ENCODE results near the gene FRA10AC1.
"Not testable (repeated sequence)": the region's sequence is repeated elsewhere in the genome, so short reads cannot be mapped to it uniquely, and the experiment has no call there.

Gene FRA10AC1

GRCh38 chr10:93703841-93704240 lies 1.4 kb upstream of the FRA10AC1 start:
- no peak for DNase-seq (ENCODE audit: low read depth in 1 of 2, low spot score in 1 of 2)

- DNase-seq (ENCODE audit: low read depth in 1 of 2, low spot score in 1 of 2), result no peak
Observed at GRCh38 chr10:93703066-93703465, 674 bp upstream of the FRA10AC1 start.

DNA sequence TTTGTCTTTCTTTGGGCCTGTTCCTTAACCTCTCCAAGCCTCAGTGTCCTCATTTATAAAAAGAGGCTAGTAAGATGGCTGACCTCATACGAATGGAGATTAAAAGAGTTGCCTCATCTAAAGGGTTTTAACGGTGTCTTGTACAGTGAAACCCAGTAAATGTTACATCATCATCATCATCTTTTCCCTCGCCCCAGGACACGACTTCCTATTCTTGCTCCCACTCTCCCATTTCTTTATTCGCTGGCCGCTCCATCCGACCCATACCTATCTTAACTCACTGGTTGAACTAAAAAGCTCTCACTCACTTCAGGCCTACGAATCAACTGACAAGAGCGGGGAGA lies 554 bp downstream of the FRA10AC1 start:
- DNase-seq (ENCODE audit: low read depth in 1 of 2, low spot score in 1 of 2), result no peak

- DNase-seq (ENCODE audit: low read depth in 1 of 2, low spot score in 1 of 2), result no peak
Observed at GRCh38 chr10:93697207-93697606, 5.2 kb downstream of the FRA10AC1 start.

DNA sequence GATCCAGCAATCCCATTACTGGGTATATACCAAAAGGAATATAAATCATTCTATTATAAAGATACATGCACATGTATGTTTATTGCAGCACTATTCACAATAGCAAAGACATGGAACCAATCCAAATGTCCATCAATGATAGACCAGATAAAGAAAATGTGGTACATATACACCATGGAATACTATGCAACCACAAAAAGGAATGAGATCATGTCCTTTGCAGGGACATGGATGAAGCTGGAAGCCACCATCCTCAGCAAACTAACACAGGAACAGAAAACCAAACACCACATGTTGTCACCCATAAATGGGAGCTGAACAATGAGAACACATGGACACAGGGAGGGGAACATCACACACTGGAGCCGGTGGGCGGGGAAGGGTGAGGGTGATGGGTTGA lies 5.8 kb downstream of the FRA10AC1 start:
- not testable (repeated sequence) for DNase-seq (ENCODE audit: low read depth in 1 of 2, low spot score in 1 of 2)

GRCh38 chr10:93695740-93696139 lies 6.7 kb downstream of the FRA10AC1 start:
- no peak for DNase-seq (ENCODE audit: low read depth in 1 of 2, low spot score in 1 of 2)

DNA sequence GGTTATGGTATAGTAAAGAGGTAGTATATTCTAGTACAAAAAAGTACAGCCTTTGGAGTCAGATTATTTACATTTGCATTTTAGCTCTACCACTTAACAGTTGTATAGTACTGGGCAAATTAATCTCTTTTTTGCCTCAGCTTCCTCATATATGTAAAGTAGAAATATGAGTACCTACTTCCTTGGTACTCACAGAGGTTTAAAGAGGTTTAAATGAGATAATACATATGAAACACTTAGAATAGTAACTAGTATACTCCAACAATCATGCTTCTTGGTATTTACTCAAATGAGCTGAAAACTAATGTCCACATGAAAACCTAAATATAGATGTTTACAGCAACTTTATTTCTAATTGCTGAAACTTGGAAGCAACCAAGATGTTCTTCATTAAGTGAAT lies 14.7 kb downstream of the FRA10AC1 start:
- no peak for DNase-seq (ENCODE audit: low read depth in 1 of 2, low spot score in 1 of 2)

DNA sequence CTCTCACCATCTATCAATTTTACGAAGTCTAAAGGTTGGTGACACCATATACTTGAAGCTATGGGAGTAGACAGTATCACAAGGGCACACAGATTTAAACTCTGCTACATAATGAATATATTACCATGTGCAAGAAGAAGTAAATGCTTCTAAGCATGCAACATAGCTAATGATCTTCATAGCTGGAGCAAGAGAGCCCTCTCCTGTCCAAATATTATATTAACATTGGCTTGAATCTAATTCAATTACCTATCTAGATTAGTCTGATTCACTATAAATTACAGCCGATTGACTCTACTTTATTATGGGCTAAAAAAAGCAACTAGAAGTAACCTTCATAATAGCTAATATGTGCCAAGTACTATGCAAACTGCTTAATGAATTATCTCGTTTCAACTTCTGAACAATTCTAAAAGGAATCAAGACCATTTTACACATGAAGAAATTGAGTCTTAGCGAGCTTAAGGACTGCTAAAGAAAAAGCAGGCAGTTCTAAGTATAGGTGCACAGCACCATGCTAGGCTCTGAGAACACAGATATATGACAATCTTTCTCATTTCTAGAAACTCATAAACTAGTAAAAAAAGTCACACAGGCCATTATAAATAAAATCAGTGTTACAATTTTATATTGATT lies 21.9 kb downstream of the FRA10AC1 start:
- no peak for DNase-seq (ENCODE audit: low read depth in 1 of 2, low spot score in 1 of 2)

GRCh38 chr10:93678805-93679587 lies 23.4 kb downstream of the FRA10AC1 start:
- DNase-seq (ENCODE audit: low read depth in 1 of 2, low spot score in 1 of 2), result no peak

- no peak for DNase-seq (ENCODE audit: low read depth in 1 of 2, low spot score in 1 of 2)
Observed at GRCh38 chr10:93678386-93678785, 24.0 kb downstream of the FRA10AC1 start.

- DNase-seq (ENCODE audit: low read depth in 1 of 2, low spot score in 1 of 2), result no peak
Observed at GRCh38 chr10:93673791-93674190, 28.6 kb downstream of the FRA10AC1 start.

DNA sequence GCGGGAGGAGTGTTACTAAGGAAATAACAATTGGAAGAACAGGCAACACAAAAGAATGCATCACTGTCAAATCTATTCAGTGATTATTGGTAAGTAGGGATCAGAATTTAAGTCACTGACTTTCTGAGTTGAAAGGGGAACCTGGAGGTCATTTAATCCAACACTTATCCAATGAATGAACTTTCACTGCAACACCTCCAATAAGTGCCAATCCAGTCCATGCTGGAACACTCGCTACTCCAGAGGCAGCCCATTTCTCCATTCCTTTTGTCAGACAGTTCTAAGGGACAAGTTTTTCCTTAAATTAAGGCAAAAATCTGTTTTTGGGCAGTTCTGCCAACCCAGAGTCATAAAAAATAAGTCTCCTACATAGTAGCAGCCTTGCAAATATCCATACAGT lies 29.5 kb downstream of the FRA10AC1 start:
- no peak for DNase-seq (ENCODE audit: low read depth in 1 of 2, low spot score in 1 of 2)

DNA sequence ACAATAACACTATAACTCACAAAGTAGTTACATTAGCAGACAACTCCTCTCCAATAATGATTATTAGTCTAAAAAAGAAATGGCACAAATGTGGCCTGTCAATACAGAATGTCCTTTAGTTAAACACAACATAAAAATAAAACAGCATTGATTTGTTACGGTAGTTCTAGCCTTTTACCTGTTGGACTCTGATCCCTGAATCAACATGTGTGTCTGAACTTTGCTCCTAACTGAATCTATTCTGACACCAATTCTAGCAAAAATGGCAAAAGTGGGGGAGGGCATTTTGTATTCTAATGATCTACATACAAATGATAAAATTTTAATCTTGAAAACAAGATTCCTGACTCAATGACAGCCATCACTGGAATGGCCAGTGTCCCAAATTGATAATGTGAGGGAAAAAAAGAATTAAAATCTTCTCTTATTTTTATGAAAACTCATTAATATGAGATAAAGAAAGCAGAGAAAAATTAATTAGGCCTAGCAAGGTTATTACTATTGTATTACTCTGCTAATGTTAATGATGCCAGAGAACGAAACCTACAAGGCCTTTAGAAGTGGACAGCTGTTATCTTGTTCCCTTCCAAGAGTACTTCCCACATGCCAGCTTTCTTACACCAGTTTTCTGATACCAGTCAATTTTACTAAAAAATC lies 30.2 kb downstream of the FRA10AC1 start:
- DNase-seq (ENCODE audit: low read depth in 1 of 2, low spot score in 1 of 2), result no peak

- DNase-seq (ENCODE audit: low read depth in 1 of 2, low spot score in 1 of 2), result no peak
Observed at GRCh38 chr10:93671042-93671441, 31.4 kb downstream of the FRA10AC1 start.

DNA sequence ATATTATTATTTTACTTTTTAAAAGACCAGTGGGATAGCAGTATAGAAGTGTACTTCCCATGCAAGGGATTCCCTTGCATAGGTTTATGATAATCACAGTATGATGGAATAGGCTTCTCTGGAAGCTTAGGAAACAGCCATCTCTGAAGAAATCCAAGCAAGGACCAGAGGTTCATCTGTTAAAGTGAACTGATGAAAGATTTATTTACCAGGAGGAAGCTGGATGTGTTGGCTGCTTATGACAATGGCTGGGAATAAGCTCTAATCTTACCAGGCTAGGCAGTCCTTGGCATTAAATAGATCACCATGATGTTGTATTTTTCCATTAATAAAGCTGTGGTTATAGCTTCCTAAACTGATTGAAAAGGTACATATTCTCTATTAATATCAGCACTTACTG lies 32.0 kb downstream of the FRA10AC1 start:
- no peak for DNase-seq (ENCODE audit: low read depth in 1 of 2, low spot score in 1 of 2)

DNA sequence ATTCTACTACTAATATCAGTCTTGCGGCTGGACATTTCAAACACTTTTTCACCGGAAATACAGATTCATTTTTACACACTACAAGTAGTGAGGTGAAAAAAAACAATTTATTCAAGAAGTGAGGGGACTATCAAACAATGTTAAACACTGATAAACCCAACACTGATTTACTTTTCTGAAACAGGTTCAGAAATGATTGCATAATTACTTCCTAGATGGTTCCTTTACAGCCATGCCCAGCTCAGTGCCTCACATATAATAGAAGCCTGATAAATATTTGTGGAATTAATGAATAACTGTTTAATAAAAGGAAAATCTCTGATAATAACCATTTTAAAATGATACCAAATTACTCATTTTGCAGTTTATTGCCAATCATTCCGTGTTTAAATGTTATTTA lies 34.6 kb downstream of the FRA10AC1 start:
- no peak for DNase-seq (ENCODE audit: low read depth in 1 of 2, low spot score in 1 of 2)

DNA sequence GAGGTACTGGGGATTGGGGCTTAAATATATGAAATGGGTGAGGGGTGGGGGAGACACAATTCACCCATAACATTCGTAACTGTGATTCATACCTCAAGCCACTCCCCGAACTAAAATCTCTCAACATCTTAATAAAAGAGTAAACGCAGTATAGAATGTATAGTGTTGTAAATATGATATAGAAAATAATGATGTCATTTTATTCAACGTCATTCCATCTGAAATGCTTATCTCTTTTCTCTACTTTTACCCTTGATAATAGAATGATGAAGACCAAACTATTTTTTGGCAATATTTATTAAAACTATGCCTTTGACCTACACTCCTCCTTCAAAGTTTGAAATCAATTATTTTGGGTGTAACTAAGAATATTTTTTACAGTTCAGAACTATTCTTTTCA lies 36.4 kb downstream of the FRA10AC1 start:
- DNase-seq (ENCODE audit: low read depth in 1 of 2, low spot score in 1 of 2), result no peak

- DNase-seq (ENCODE audit: low read depth in 1 of 2, low spot score in 1 of 2), result no peak
Observed at GRCh38 chr10:93657757-93658156, 44.6 kb downstream of the FRA10AC1 start.

DNA sequence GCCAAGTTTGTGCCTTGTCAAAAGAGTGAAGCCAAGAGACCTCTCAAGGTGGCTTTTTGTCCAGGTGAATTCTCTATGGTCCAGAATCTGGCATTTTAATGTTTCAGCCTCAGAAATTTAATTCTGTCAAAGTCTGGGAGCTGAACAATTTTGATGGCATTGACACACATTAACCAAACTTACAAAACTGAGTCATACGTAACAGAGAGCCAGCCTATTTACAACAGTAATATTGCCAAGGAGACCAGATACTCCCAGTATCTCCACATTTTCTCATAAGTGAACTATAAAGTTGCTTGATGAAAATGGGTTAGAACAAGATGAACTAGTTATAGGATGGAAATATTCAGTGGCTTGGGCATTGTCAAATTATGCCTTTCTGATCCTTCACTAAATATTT lies 46.2 kb downstream of the FRA10AC1 start:
- no peak for DNase-seq (ENCODE audit: low read depth in 1 of 2, low spot score in 1 of 2)

DNA sequence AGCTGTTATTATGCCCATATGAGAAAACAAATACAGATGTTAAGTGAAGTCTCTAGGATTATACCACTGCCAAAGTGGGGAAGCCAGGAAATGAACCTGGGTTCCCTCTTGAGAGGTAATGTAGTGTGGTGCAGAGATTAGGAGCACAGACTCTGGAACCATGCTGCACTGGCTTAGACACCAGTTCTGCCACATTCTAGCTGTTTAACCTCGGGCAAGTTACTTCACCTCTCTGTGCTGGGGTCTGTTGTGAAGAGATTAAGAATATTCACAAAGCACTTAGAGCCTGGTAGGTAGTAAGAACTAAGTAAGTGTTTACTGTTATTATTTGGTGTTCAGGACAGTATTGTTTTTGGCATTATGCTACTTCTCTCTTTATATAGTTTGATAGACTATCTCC lies 48.2 kb downstream of the FRA10AC1 start:
- no peak for DNase-seq (ENCODE audit: low read depth in 1 of 2, low spot score in 1 of 2)

DNA sequence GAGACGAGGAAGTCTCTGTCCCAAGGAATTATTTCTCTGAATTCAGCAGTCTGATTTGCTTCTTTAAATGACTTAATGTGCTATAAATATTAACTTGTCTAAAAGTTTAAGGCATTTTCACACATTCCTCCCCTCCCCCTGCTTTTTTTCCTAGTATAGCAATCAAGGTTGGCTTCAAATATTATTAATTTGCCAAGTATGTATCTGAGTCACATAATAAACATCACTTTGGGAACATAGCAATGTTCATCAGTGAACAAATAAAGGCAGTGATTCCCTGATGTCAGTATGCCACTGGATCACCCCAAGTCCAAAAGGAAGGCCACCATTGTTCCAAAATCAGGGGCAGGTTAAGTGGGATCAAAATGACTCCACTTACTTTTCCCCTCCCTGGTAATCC lies 49.5 kb downstream of the FRA10AC1 start:
- no peak for DNase-seq (ENCODE audit: low read depth in 1 of 2, low spot score in 1 of 2)

GRCh38 chr10:93639791-93640190 lies 62.6 kb downstream of the FRA10AC1 start:
- DNase-seq (ENCODE audit: low read depth in 1 of 2, low spot score in 1 of 2), result no peak

All from activated T-helper 1 cell treated with anti-CD3 and anti-CD28 coated beads, Interleukin-2, amount 50 U/mL, for 16 hours (primary cell).